Left renal pelvis (tissue), 4 donors: ENCODE results near the gene NKAPL. TPM values are rescaled to one million over a fixed set of nuclear protein-coding genes. Genes with fewer than 3 reads are reported as not detected.
"Not testable (repeated sequence)": the region's sequence is repeated elsewhere in the genome, so short reads cannot be mapped to it uniquely, and the experiment has no call there.

Experiments used
- DNase-seq, 4 donors: peaks; one replicate each; pipeline ENCODE4 v3.0.0-alpha.2; 2013; ENCODE audit warnings: low read depth in 4 of 4, low spot score in 3 of 4
- polyA plus RNA-seq, 4 donors: library from polyadenylated mRNA; unstranded; fragments of 120-200 nt; gene quantifications; one replicate each; pipeline ENCODE4 v1.2.1, GENCODE V29; 2013; ENCODE audit not compliant: insufficient read length in 4 of 4

Gene NKAPL
- polyA plus RNA-seq, 4 donors: 0.91 to 3.0 (median 2.3) TPM

DNA sequence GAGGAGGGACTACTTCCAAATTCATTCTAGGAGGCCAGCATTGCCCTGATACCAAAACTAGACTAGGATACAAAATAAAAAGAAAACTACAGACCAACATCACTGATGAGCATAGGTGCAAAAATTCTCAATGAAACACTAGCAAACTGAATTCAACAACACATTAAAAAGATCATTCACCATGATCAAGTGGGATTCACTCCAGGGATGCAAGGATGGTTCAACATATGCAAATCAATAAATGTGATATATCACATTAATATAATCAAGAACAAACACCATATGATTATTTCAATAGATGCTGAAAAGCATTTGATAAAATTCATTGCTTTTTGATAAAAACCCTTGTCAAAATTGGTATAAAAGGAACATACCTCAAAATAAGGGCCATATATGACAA is 32.5 kb downstream of the NKAPL start:
- no peak for DNase-seq

GRCh38 chr6:28295326-28295725 is 36.2 kb downstream of the NKAPL start:
- DNase-seq: no peak

DNA sequence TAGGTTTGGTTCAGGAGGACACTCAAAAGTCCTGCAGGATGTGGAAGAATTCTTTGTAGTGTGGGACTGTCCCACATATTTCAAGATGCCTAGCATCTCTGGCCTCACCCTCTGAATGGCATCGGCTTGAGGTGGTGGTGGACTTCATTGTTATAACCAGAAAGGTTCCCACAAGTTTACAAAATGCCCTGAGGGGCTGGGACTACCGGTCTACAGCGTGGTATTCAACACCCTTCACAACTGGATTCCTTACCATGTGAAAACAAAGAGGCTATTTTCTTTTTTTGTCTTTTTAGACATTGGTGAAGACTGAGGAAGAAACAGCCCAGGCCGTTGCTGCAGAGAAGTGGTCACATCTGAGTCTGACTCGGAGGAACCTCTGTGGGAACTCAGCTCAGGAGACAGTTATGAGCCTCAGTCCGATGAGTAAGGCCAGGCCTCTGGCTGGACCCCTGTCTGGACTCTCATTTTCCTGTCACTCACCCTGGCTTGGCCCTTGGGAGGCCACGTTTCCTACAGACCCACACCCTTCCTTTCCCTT is 37.5 kb downstream of the NKAPL start:
- DNase-seq: no peak

GRCh38 chr6:28303570-28303969 is 44.5 kb downstream of the NKAPL start:
- no peak for DNase-seq

DNA sequence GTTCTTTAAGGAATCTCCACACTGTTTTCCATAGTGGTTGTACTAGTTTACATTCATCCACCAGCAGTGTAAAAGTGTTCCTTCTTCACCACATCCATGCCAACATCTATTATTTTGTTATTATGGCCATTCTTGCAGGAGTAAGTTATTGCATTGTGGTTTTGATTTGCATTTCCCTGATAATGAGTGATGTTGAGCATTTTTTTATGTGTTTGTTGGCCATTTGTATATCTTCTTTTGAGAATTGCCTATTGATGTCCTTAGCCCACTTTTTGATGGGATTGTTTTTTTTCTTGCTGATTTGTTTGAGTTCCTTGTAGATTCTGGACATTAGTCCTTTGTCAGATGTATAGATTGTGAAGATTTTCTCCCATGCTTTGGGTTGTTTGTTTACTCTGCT is 47.3 kb downstream of the NKAPL start:
- not testable (repeated sequence) for DNase-seq

Other genes with a start within 250 kb of the NKAPL start
- gene ZNF165, start 178.7 kb upstream of the NKAPL start, polyA plus RNA-seq: 1 to 10 TPM in 3 of 4 donors, under 1 TPM in 1; 0.97 to 5.1 (median 4.3) TPM
- gene ZSCAN16, start 134.7 kb upstream of the NKAPL start, polyA plus RNA-seq: 10 to 100 TPM in 3 of 4 donors, 1 to 10 TPM in 1; 6.5 to 14.0 (median 10.8) TPM
- 10 to 100 TPM; 38.5 to 45.6 (median 42.0) TPM for gene ZKSCAN8, start 117.4 kb upstream of the NKAPL start, polyA plus RNA-seq
- gene ZSCAN9, start 34.0 kb upstream of the NKAPL start, polyA plus RNA-seq: 10 to 100 TPM; 27.7 to 38.5 (median 30.7) TPM
- gene ZKSCAN4, start 7.0 kb upstream of the NKAPL start, polyA plus RNA-seq: 10 to 100 TPM; 10.6 to 12.2 (median 11.8) TPM
- gene ZSCAN26, start 7.8 kb downstream of the NKAPL start, polyA plus RNA-seq: 10 to 100 TPM; 36.4 to 40.3 (median 37.8) TPM
- gene PGBD1, start 22.3 kb downstream of the NKAPL start, polyA plus RNA-seq: 10 to 100 TPM in 3 of 4 donors, 1 to 10 TPM in 1; 9.6 to 12.3 (median 10.8) TPM
- gene ZSCAN31, start 76.9 kb downstream of the NKAPL start, polyA plus RNA-seq: 10 to 100 TPM in 3 of 4 donors, 1 to 10 TPM in 1; 9.1 to 11.0 (median 10.5) TPM
- gene ZKSCAN3, start 90.7 kb downstream of the NKAPL start, polyA plus RNA-seq: 10 to 100 TPM in 2 of 4 donors, 1 to 10 TPM in 2; 8.8 to 12.2 (median 10.4) TPM
- 10 to 100 TPM; 10.9 to 16.8 (median 15.0) TPM for gene ZSCAN12, start 140.4 kb downstream of the NKAPL start, polyA plus RNA-seq
- 10 to 100 TPM; 13.1 to 17.8 (median 15.3) TPM for gene ZSCAN23, start 184.2 kb downstream of the NKAPL start, polyA plus RNA-seq